ENCODE measurements around the gene PLEKHA5.

DNA sequence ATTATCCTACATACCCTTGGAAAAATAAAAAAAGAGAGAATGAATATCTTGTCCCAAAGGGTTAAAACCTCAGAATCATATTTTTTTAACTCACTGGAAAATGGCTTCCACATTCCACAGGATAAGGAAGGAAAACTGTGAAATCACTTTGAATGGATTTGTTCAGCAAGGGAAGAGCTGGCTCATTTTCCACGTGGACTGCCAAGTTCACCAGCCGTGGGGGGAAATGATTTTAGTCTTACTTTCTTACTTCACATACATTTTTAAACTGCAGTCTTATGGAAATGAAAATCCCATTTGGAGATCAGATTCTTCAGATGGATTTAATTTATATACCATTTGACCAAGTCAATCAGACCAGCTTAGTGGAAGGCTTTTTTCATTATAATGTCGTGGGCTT lies 279.8 kb downstream of the PLEKHA5 start:
- TF ChIP-seq, protein P1, sequence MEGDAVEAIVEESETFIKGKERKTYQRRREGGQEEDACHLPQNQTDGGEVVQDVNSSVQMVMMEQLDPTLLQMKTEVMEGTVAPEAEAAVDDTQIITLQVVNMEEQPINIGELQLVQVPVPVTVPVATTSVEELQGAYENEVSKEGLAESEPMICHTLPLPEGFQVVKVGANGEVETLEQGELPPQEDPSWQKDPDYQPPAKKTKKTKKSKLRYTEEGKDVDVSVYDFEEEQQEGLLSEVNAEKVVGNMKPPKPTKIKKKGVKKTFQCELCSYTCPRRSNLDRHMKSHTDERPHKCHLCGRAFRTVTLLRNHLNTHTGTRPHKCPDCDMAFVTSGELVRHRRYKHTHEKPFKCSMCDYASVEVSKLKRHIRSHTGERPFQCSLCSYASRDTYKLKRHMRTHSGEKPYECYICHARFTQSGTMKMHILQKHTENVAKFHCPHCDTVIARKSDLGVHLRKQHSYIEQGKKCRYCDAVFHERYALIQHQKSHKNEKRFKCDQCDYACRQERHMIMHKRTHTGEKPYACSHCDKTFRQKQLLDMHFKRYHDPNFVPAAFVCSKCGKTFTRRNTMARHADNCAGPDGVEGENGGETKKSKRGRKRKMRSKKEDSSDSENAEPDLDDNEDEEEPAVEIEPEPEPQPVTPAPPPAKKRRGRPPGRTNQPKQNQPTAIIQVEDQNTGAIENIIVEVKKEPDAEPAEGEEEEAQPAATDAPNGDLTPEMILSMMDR (IDR thresholded peaks at IDR 0.05) = no peak
- no peak for TF ChIP-seq NFIC (IDR thresholded peaks at IDR 0.05; ENCODE audit: borderline replicate concordance)
- TF ChIP-seq RAD21 (IDR thresholded peaks at IDR 0.05; ENCODE audit: low read length) = no peak
- no peak for TF ChIP-seq SMC3 (IDR thresholded peaks at IDR 0.05; ENCODE audit: low read depth, low read length)
